HG02981 (cell line): ENCODE data around the gene PPL.
"Not testable (repeated sequence)": the region's sequence is repeated elsewhere in the genome, so short reads cannot be mapped to it uniquely, and the experiment has no call there.

Source experiments
- ATAC-seq: cut with Tn5 transposase; IDR thresholded peaks from one replicate; pipeline ENCODE4 v1.9.1; 2021; ENCODE audit warnings: mild to moderate bottlenecking, moderate library complexity; ENCODE audit not compliant: unreplicated experiment

Gene PPL

GRCh38 chr16:4958510-4959438 lies 21.8 kb upstream of the PPL start:
- ATAC-seq = no peak

DNA sequence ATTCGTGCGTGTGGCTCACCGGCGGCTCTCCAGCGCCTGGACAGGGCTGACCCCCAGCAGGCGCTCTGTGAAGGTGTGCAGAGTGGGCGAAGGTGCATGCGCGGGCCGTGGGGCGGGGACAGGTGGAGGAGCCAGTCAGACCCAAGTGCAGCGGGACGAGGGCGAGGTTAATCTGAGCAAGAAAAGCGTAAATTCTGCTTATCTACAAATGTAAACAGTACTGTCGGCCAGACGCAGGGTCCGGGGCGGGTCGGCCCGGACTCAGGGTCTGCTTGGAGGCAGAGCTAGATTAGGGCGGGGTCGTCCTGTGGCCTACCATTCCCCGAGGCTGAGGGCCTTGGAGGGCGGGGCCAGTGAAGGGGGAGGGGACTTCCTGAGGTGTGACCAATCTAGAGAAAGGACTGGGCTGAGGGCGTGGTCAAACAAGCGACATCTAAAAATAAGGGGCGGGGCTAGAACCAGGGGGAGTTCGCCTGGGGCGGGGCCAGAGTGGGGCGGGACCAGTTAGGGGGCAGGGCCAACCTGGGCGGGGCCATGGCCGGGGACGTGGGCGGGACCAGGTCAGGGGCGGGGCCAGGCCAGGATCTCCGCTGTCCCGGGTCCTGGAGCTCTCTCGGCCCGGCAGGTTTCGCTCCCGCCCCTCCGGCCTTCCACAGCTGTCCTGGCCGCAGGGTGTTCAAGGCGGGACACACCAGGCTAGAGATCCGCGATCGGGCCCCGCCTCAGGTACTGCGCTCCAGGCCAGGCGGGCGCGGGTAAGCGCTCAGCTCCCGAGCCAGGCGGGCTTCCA lies 21.0 kb upstream of the PPL start, which contains the start of gene SEC14L5:
Gene SEC14L5 (plus strand): TSS at position 611 of the 790 bp plus-strand sequence. CDS start 994 bp downstream, outside the sequence.
- peak; percentile 71 for ATAC-seq

DNA sequence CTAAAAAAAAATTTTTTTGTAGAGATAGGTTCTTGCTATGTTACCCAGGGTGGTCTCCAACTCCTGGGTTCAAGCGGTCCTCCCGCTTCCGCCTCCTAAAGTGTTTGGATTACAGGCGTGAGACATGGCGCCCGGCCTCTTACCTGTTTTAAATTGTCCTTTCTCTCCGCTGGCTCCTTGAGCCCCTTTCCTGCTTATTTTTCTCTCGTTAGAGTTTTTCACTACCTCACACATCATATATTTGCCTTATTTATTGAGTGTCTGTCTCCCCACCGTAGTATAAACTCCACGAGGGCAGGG lies 20.4 kb upstream of the PPL start:
- ATAC-seq = no peak

- no peak for ATAC-seq
Observed at GRCh38 chr16:4954714-4955113, 17.8 kb upstream of the PPL start.

GRCh38 chr16:4951583-4951982 lies 14.6 kb upstream of the PPL start:
- ATAC-seq = not testable (repeated sequence)

GRCh38 chr16:4949986-4950385 lies 13.0 kb upstream of the PPL start:
- no peak for ATAC-seq

DNA sequence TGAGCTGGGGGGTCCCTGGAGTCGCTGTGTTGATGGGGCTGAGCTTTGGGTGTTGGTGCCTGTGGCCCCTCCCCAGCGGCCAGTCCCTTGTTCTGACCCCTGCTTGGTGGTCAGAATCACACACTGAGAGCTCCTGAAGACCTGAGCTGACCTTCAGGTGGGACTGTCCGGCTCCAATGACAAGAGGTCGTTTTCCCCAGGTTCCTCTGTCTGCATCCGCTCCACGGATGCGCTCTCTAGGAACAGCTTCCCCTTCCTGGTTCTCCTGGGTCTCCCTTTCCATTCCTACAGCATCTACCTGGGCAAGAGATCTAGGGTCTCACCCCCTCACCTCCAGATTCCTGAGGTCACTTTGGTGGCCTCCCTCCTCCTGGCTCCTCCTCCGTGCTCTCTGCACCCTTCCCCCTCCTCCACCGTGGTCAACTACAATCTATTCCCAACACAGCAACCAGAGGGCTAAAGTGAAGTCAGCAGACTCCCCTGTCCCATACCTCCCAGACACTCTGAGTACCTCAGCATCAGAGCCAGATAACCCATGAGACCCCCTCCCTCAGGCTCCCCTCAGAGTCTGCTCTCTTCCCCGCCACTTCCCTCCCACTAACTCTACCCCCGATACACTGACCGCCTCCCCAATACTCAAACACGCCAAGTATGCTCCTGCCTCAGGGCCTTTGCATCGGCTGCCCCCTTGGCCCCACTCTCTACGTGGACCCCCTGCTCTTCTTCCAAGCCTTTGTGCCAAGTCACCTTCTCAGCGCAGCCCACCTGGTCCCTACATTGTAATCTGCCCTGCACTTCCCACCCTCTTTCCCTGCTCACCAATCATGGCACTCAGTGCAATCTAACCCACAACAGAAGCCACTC lies 12.2 kb upstream of the PPL start:
- ATAC-seq = no peak

- no peak for ATAC-seq
Observed at GRCh38 chr16:4947722-4948503, 11.0 kb upstream of the PPL start.

DNA sequence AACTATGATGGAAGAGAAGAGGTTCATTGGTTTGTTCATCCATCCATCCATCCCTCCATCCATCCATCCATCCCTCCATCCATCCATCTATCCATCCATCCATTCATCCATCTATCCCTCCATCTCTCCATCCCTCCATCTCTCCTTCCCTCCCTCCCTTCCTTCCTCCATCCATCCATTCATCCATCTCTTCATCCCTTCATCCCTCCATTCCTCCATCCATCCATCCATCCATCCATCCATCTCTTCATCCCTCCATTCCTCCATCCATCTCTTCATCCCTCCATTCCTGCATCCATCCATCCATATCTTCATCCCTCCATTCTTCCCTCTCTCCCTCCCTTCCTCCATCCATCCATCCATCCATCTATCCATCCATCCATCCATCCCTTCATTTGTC lies 10.0 kb upstream of the PPL start:
- ATAC-seq = no peak

GRCh38 chr16:4945560-4946502 lies 8.9 kb upstream of the PPL start:
- no peak for ATAC-seq

DNA sequence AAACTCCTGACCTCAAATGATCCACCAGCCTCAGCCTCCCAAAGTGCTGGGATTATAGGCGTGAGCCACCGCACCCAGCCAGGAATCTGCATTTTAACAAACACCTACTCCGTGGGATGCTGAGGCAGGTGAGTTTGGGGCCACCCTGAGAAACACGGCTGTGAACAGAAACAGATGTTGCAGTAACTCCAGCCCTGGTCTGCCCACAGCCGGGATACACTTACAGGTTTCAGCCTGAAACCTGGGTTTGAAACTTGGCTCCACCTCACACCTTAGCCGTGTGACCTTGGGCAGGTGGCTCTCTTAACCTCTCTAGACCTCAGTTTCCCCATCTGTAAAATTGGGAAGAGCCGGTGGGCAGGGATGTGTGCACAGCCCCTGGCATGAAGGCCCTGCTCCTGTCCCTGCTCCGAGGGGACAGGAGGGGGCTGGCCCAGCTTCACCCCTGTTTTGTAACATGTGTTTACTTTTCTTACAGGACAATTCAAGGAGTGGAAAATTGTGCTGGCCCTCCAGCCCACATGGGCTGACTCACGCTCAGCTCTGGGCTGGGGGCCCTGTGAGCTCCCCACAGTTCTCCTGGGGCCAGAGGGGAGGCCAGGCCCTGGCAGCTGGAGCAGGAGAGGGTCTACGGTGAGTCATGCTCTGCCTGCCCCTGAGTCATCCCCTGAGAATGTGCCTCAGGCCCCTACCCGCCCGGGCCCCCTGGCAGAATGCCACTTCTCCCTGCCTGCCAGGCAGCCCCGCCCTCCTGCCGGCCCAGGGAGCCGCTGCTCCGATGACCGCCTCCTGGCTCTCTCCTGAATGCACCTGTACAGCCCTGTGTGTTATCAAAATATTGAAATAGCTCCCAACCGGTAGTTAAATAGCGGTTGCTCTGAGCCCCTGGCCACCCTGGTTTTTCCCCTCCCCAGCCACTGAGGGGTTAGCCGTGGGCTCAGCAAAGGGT lies 7.7 kb upstream of the PPL start:
- ATAC-seq = no peak

GRCh38 chr16:4942481-4942880 lies 5.5 kb upstream of the PPL start:
- no peak for ATAC-seq

- ATAC-seq = no peak
Observed at GRCh38 chr16:4940719-4941118, 3.8 kb upstream of the PPL start.

DNA sequence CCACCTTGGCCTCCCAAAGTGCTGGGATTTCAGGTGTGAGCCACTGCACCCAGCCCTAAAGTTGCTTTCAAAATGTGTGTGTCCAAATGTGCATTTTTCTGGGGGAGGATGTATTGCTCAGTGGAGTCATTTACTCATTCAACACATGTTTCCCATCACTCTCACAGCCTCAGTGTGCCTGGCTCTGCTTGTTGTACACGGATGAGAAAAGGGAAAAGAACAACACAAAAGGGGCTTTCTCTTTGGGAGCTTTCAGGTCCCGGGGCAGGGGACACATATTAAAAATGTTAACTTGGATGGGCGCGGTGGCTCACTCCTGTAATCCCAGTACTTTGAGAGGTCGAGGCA lies 1.7 kb upstream of the PPL start:
- ATAC-seq = no peak

GRCh38 chr16:4937782-4938682 lies 1.1 kb upstream of the PPL start:
- no peak for ATAC-seq

- ATAC-seq = no peak
Observed at GRCh38 chr16:4936181-4936990, 562 bp downstream of the PPL start.
